Measurements from ENCODE around the gene LPAR3.
A peak's percentile ranks its signal among the peaks of the same experiment; 100 is the strongest.

The LPAR3 gene

DNA sequence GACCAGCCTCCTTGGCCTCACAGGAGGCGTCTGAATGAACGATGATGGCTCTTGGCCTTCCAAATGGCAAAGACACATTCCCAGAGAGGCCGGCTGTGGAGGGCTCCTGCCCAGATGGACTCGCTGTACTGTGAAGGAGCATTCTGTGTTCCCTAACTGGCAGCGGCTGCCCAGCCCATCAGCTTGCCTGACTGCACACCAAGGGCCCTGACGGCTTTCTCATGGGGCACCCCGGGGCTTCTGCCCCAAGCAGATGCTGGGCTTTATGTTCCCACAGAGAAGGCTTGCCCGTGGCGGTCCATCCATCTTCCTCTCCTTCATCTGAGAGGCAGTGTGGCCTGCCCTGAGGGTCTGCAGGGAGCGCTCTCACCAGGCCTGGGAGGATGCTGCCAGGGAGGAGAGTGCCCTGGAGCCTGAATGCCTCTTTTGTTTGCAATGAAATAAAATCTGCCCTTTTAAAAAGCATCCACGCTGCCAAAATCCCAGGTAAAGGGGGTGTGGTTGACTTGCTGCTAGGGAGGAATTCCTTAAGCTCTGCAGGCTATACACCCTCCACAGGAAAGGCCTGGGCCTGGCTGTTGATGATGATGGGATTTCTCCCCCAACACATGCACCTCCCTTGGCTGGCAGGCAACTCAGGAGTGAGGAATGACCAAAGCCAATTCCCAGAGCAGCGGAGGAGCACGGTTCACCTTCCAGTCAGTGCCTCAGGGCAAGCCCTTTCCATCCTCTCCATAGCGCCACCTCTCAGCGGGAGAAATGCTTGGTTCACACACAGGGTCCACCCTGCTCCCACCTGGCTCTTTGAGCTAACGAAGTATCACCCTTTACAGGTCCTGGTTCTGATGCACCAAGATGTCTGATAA lies 118.1 kb downstream of the LPAR3 start:
- no peak for DNase-seq (ENCODE audit: low read depth)

- no peak for DNase-seq (ENCODE audit: low read depth)
Observed at GRCh38 chr1:84773933-84774497, 119.0 kb downstream of the LPAR3 start.

DNA sequence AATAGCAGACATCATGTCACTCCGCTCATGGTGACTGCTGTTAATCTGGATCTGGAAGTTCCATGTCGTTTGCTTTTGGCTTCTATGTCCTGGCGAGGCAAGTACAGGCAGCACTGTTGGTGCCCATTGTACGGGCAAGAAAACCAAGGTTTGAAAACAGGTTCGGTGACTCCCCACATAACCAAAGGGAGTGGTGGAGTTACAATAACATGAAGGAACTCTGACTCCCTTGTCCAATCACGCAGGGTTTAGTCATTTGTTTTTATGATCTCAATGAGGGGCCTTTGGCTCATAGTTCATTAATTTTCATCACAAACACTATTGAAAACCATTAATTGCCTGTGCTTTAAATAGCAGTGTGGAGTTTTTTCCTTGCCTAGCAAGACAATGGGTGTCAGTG lies 119.8 kb downstream of the LPAR3 start:
- no peak for DNase-seq (ENCODE audit: low read depth)

DNA sequence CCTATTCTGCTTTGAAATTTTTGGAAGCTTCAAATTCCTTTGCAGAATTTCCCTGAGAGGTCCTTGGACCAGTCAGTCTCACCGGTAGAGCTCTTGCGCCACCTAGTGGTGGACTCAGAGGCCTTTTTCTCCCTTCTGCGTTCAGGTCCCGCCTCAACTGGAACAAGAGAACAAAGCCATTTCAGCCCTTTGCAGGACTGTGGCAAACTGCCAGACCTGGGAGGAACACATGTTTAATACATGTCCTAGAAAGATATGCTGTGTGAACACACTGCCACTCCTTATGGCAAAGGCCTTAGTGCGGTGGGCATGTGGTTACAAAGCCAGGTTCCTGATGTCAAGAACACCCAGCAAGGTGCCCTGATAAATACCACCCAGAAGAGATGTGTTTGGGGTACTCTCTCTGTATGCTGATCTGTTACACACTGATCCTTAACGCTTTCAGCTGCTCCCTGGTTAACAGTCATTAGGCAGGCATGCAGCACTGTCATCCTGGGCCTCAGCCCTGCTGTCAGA lies 120.5 kb downstream of the LPAR3 start:
- peak; percentile 35 for DNase-seq (ENCODE audit: low read depth)

GRCh38 chr1:84771895-84772294 lies 121.1 kb downstream of the LPAR3 start:
- DNase-seq (ENCODE audit: low read depth), result no peak

- DNase-seq (ENCODE audit: low read depth), result no peak
Observed at GRCh38 chr1:84770481-84770880, 122.5 kb downstream of the LPAR3 start.

- no peak for DNase-seq (ENCODE audit: low read depth)
Observed at GRCh38 chr1:84769636-84770035, 123.4 kb downstream of the LPAR3 start.

DNA sequence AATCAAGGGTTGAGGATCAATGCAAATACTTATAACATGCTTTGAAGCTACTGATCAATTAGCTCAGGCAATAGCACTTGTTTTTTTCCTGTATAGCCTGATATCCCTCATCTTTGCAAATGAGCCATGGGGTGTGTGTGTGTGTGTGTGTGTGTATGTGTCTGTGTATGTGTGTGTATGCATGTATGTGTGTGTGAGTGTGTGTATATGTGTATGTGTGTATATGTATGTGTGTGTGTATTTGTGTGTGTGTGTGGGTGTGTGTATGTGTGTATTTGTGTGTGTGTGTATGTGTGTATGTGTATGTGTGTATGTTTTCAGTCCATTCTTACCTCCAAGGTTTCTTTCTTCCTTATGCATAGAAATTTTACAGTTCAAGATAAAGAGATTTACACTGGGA lies 124.4 kb downstream of the LPAR3 start:
- DNase-seq (ENCODE audit: low read depth), result no peak

DNA sequence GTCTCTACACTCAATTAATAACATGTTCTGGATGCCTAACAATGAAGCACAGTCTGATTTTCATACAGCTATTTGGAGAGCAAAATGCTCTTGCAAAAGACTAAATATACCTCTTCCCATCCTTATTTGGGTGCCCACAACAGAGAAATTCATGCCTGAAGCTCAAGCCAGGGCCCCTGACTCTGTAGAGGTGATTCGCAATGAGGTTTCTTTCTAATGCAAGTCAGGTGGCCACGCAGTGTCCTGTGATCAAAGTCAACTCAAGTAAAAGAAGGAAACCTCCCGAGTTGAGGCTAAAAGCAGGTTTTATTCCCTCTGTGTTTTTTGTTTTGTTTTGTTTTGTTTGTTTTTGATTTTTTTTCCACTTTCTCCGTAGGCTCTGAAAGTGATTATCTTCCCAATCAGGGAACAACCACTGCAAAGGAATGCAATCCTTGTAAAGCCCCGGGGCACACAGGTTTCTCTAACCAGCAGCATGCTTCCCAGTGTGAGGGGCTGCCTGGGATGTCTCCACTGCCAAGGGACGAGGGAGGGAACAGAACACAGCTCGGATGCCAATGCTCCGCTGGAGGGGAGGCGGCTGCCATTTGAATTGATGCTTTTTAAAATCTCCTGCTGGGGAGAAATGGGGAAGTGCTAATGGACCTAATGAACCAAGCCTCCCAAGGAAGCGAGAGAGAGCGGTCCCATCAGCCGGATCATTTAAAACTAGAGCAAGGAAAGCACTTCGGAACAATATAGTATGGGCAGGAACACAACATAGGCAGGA lies 128.9 kb downstream of the LPAR3 start:
- DNase-seq (ENCODE audit: low read depth), result no peak

GRCh38 chr1:84762664-84763063 lies 130.3 kb downstream of the LPAR3 start:
- DNase-seq (ENCODE audit: low read depth), result no peak

Measured in stimulated activated CD8-positive, alpha-beta memory T cell treated with anti-CD3 and anti-CD28 coated beads, Interleukin-12 subunit alpha, Interleukin-12 subunit beta, amount 100 ng/mL, for 1 hour (primary cell).